HG02870 (cell line): ENCODE measurements around the gene SEMA3C.
"Not testable (repeated sequence)": the region's sequence is repeated elsewhere in the genome, so short reads cannot be mapped to it uniquely, and the experiment has no call there.

ENCODE experiments used
- ATAC-seq: cut with Tn5 transposase; IDR thresholded peaks from one replicate; pipeline ENCODE4 v1.9.1; 2021; ENCODE audit warnings: mild to moderate bottlenecking, moderate library complexity; ENCODE audit not compliant: unreplicated experiment

Gene SEMA3C

GRCh38 chr7:80929619-80930018, 10.8 kb upstream of the SEMA3C start:
- no peak for ATAC-seq

DNA sequence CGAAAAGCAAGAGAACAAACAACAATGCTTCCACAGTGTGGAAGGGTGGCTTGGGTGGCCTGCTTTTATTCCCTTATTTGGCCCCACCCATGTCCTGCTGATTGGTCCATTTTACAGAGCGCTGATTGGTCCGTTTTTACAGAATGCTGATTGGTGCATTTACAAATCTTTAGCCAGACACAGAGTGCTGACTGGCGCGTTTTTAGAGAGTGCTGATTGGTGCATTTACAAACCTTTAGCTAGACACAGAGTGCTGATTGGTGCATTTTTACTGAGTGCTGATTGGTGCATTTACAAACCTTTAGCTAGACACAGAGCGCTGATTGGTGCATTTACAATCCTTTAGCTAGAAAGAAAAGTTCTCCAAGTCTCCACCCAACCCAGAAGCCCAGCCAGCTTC, 8.1 kb upstream of the SEMA3C start:
- not testable (repeated sequence) for ATAC-seq

- no peak for ATAC-seq
Observed at GRCh38 chr7:80924090-80924489, 5.2 kb upstream of the SEMA3C start.

DNA sequence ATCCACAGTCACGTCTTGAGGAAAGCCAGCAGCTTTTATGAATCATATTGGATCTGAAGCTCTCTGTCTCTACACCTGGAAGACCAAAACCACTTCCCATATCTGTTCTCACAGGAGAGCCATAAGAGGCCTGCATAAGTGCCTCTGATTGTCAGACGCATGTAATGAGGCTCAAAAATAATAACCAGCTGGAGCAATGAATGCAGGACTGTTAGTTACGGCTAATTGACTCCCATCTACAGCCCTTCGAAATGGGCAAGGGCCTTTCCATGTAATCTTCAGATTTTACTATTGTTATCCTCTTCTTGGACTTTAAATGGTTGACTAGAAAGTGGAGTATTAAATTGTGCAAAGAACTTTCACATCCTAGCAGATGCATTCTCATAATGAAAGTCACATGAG, 4.4 kb upstream of the SEMA3C start:
- ATAC-seq, result no peak

GRCh38 chr7:80922253-80923049, 3.6 kb upstream of the SEMA3C start:
- ATAC-seq, result no peak

DNA sequence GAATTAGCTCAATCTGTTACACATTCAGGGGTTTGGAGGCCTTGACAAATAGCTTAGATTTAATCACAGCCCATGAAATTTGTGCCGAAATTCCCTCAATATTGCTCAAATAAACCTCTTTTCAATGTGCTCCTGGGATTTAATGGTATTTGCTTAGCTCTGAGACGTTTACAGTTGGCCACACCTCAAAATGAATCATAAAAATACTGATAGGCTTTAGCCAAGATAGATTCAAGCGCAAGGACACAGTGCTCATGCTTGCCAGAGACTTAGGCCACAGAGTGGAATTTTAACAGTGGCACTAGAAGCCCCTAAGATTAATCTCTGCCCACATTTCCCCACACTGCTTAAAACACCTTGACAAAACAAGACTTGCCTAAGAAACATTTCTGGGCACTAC, 2.3 kb upstream of the SEMA3C start:
- no peak for ATAC-seq

GRCh38 chr7:80918399-80918798, 452 bp downstream of the SEMA3C start:
- ATAC-seq, result peak; percentile 80

GRCh38 chr7:80916770-80917741, 1.8 kb downstream of the SEMA3C start:
- no peak for ATAC-seq

DNA sequence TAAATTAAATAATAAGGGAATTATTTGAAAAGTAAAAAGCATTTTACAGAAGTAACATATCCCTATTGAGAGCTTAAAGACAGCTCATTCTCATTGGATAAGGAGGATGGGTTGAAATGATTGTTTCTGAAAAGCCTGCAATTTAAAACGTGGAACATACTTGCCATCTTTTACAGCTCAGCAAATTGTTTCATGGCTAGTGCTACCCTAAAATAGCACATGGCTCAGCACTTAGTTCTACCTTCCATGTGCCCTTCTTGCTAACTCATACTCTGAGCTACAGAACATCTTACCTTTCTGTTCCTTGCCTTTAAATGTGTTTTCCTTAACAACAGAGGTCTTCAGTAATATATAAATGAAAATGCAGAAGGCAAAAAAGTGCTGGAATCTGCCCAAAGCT, 8.6 kb downstream of the SEMA3C start:
- ATAC-seq, result no peak

DNA sequence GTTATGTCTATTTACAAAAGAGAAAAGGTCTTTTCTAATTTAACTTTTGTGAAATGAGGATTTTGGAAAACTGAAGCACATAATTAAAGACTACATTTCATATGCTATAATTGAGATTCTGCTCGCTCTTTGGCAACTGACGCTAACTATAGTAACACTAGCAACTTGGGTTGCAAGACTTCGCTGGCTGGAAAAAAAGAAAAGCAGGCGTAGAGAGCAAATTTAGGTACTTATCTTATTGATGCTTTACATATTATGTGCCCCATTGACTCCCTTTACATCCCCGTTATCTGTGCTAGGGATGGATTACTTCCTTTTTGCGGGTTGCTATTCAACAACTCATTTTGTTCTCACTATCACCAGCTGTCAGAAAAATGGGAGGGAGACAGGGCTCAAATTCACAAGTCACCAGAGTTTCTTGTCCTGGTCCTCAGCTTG, 10.5 kb downstream of the SEMA3C start:
- ATAC-seq, result no peak

GRCh38 chr7:80907612-80908011, 11.2 kb downstream of the SEMA3C start:
- no peak for ATAC-seq

GRCh38 chr7:80907141-80907601, 11.7 kb downstream of the SEMA3C start:
- no peak for ATAC-seq

GRCh38 chr7:80905334-80905733, 13.5 kb downstream of the SEMA3C start:
- no peak for ATAC-seq

GRCh38 chr7:80902716-80903308, 16.0 kb downstream of the SEMA3C start:
- ATAC-seq, result no peak

GRCh38 chr7:80902019-80902418, 16.8 kb downstream of the SEMA3C start:
- ATAC-seq, result no peak

- ATAC-seq, result no peak
Observed at GRCh38 chr7:80900583-80901576, 18.0 kb downstream of the SEMA3C start.

GRCh38 chr7:80896906-80897598, 21.8 kb downstream of the SEMA3C start:
- no peak for ATAC-seq

DNA sequence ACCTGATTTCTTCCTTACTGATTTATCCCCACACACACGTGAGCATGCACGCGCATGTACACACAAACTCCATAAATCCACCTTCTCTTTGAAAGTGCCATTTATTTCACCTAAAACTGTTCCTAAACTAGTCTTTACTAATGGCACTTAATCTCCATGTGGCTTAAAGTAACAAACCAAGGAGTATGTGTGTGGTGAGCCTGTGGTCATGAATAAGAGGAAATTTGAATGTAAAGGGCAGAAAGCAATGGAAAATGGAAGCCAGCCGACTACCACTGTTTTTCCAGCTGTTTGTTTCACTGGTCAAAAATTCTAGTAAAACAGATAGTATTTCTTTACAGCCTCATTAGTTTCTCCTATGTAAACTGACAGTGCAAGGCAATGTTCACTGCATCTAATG, 23.8 kb downstream of the SEMA3C start:
- ATAC-seq, result no peak

DNA sequence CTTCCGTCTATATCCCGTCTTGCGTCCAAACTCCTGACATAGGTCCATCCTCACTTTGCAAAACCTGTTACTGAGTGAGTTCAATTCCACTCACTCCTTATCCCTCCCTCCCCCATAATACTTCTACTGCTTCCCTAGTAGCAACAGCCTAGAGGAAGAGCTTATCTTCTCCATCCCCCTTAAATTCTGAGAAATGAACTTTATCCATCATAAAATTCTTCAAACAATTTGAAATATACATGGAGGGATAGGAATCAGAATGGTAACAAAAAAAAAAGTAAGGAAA, 27.6 kb downstream of the SEMA3C start:
- no peak for ATAC-seq
